Measurements from ENCODE around the gene PFDN1.

Gene PFDN1

DNA sequence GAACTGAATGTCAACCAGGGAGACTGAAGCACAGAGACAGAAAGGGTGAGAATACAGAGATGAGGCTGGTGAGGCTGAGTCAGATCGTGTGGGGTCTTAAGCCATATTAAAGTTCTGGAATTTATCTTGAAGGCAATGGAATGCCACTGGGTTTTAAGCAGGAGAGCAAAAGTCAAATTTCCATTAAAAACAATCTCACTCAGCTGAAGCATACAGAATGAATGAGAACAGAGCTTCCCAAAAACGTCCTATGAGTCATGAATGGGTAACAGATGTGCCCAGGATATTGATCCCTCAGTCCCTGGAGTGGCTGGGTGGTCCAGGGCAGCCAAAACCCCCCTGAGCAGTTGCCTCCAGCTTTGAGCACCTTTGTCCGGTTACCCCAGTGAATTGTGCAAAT is 44.9 kb downstream of the PFDN1 start:
- DNase-seq: no peak

GRCh38 chr5:140256726-140257125 is 46.2 kb downstream of the PFDN1 start:
- DNase-seq: no peak

GRCh38 chr5:140255460-140256157 is 47.3 kb downstream of the PFDN1 start:
- no peak for DNase-seq

- no peak for DNase-seq
These were observed 48.9 kb downstream of the PFDN1 start for GRCh38 chr5:140253985-140254384.

- DNase-seq: no peak
These were observed 50.3 kb downstream of the PFDN1 start for GRCh38 chr5:140252470-140253126.

GRCh38 chr5:140251527-140251973 is 51.4 kb downstream of the PFDN1 start:
- DNase-seq: peak; percentile 75

DNA sequence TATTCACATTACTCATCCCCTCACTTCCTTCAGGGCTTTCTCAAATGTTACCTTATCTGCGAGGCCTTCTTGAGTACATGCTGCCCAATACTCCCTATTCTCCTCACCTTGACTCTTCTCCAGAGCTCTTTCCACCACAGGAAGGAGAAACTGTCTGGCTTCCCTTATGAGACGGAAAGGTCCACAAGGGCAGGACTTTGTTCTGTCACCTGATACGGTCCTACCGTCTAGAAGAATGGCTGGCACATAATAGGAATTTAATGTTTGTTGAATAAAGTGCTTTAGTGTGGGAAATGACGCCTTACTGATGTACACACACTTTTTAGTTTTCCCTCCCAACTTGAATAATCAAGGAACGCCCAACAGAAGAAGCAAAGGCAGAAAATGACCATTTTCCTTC is 52.5 kb downstream of the PFDN1 start:
- DNase-seq: no peak

DNA sequence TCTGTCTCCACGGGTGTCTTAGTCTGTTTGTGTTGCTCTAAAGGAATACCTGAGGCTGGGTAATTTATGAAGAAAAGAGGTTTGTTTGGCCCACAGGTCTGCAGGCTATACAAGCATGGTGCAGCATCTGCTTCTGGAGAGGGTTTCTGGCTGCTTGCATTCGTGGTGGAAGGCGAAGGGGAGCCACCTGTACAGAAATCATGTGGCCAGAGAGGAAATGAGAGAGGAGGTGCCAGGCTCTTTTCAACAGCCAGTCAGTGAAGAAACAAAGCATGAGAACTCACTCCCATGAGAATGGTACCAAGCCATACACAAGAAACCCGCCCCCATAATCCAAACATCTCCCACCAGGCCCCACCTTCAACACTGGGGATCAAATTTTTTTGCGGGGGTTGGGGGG is 53.4 kb downstream of the PFDN1 start:
- no peak for DNase-seq

GRCh38 chr5:140248414-140248813 is 54.5 kb downstream of the PFDN1 start:
- DNase-seq: no peak

DNA sequence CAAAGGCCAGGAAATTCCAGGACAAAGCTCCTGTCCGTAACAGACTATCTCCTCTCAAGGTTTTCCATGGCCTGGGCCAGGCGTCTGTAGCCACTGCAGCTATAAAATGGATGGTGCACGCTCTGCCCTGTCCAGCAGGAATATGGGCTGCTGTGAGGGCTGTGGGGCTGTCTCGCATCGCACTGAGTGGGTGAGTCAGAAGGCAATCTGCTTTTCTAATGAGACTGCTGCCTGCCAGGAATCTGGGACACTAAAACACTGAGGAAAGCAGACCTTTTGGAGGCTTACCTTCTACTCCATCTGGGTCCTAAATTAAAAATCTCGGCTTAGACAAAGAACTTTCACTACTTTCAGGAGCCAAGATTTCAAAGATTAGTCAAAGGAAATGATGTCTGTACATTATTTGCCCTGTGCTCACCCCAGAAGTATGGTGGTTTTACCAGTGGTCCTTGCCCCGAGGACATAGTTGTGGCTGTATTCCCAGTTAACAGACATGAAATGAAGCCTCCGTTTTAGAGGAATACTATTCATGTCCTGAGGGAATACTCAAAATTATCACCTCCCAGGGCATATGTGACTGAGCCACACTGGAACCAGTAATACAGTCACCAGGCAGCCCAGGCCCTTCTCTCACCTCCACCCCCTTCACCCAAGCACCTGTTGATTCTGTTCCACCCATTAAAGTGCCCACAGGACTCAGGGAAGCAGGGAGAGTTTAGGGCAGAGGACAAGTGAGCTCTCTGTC is 56.4 kb downstream of the PFDN1 start:
- no peak for DNase-seq

DNA sequence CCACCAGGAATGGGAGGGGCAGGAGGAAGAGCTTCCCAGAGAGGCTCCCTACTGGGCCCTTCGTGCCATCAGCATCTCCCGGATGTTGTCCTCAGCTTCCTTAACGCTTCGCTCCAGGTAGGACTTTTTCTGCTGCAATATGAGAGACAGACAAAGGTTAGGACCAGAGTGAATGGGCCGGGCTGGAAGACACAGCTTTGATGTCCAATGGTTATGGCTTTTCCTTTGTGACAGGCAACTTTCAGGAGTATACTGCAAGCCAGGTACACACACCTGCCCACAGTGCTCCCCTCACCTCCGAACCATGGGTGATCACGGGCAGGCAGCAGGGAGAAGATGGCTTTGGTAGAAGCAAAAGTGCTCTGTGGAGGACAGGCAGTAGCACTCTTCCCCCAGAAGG is 57.0 kb downstream of the PFDN1 start:
- no peak for DNase-seq

GRCh38 chr5:140245341-140245740 is 57.6 kb downstream of the PFDN1 start:
- no peak for DNase-seq

DNA sequence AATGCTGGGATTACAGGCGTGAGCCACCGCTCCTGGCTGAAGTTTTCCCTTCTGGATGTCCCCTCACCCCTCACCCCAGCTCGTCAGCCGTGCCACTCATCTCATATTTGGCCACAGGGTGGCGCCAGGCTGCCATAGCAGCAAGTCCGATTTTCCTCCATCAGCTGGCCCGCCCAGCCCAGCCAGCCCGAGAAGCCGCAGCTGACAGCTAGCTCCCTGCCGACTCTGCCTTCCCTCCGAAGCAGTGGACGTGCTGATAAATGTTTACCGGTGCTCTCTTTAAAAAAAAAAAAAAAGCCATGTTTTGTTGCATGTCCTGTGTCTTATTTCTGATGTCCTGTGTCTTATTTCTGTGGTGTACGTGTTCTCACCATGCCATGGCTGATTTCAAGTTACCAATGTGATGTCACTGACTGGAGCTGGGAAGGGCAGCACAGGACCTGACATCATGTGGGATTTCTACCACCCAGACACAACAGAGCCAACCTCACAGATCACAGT is 58.3 kb downstream of the PFDN1 start:
- DNase-seq: peak; percentile 89

DNA sequence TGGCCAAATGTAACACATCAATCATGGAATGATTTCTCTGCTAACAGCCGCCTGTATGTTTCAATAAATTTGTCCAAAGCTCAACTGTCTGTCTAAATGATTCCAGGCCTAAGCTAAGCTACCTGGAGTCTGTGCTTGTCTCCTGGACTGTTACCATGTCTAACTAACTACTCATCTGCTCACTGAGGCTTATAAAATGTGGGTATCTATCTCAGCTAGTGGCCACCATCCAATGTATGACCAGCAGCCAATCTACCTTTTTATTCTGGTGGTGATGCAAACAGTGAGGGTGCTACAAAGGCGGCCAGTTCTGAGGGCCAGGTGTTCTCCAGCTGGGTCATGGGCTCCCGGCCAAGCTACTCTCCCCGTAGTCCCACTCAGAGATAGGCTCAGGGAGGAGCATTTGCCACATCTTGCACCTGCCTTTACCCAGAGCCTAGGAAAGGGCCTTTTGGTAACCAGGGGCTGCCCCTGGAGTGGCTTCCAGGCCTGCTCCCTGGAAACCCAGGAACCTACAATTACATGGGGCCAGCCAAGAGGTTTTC is 59.1 kb downstream of the PFDN1 start:
- no peak for DNase-seq

- DNase-seq: no peak
These were observed 59.9 kb downstream of the PFDN1 start for GRCh38 chr5:140242890-140243585.

DNA sequence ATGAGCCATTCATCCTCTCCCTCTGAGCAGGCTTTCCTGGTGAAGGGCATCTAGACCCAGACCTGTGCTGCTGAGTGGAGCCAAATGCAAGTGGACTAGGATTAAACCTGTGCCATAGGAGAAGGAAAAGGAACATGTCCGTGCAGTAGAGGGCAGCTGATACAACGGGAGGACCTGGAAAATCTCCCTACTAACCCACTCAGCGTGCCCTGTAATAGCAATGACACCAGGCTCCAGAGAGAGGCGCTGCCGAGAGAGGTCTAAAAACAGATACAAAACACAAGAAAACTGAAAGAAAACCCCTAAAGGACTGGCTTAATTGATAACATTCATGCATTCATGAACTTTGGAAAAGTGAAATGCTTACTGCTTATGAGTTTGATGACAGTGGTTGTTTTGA is 60.8 kb downstream of the PFDN1 start:
- no peak for DNase-seq

DNA sequence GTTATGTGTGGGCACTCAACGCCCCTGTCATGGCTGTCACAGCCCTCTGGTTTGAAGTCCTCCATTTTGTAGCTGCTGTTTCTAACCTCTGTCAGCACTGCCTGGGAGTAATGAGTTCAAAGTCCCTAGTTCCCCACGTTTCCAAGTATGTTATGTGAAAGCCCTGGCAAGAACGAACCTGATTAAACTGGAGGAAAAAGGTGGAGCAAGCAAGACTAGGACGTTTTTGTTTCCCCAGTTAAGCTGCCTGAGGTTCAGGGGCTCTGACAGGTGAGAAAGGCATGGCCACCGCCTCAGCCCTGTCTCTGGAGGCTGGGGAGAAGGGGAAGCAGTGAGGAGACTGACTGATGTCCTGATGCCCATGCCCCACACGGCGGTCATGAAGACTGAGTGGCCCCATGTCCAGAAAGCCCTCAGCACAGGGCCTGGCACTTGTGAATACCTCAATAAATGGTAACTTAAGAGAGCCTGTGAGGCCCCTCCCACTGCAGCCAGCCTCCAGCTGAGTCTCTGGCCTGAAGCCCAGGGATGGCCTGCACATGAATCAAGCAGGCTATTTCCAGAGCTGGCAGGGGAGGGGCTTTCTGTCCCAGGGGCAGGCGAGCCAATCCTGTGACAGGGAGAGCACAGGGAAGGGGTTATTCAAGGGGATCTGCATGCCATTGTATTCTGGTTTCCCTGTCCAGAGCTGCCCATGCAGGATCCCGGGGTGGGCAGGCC is 61.8 kb downstream of the PFDN1 start:
- no peak for DNase-seq

GRCh38 chr5:140239939-140240700 is 62.8 kb downstream of the PFDN1 start:
- DNase-seq: peak; percentile 80

DNA sequence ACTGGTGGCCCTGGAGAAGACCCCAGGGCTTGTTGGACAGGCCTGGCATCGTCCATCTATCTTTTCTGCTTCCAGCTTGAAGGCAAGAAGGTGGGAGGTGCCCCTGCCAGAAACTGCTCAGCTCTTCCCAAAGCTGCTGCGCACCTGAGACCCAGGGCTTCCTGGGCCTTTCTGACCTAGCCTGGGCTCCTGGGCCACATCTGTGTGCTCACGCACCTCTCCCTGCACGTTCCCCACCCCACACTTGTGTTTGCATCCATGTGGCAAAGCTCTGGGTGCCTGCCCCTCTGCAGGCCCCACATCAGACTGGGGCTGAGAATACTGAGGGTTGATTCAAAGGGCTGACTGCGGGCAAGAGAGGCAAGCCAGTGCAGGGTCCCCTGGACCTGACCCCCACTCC is 63.4 kb downstream of the PFDN1 start:
- DNase-seq: no peak

- no peak for DNase-seq
These were observed 64.1 kb downstream of the PFDN1 start for GRCh38 chr5:140238756-140239155.

DNA sequence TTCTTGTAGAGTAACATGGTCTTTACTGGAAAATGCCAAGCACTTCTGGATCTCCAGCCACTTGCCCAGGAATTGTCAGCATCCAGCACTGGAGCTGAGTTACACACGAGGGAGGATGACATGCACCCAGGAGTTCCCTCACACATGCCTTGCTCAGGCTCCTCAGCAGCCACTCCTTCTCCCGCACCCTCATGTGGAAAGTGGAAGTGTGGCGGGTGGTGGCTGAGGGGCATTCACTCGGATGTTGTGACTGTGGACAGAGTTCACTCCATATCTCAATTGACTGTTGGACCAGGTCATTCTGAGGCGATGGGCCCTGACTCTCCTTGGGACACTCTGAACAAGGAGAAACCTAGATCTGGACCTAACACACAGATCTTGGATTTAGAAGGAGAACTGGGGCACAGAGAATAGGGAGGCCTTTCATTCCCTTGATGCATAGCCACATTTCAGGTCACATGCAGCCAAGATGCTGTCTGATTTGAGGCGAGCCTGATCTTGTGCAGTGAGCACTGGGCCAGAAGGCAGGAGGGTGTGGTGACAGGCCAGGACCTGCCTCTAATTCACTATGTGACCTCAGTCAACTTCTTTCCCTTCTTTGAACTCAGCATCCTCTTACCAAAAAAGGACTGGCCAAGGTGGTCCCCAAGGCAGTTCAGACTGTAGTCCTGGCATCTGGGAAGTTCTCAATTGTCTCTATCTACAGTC is 65.9 kb downstream of the PFDN1 start:
- no peak for DNase-seq

Data from activated CD8-positive, alpha-beta memory T cell treated with anti-CD3 and anti-CD28 coated beads for 24 hours (primary cell).